ENCODE data around the gene PIK3R4.

PIK3R4 gene

GRCh38 chr3:130687327-130687726, 59.3 kb downstream of the PIK3R4 start:
- no peak for DNase-seq

GRCh38 chr3:130686833-130687232, 59.8 kb downstream of the PIK3R4 start:
- DNase-seq: no peak

- no peak for DNase-seq
Observed at GRCh38 chr3:130682131-130682530, 64.5 kb downstream of the PIK3R4 start.

GRCh38 chr3:130679218-130679617, 67.4 kb downstream of the PIK3R4 start:
- no peak for DNase-seq

GRCh38 chr3:130677343-130677742, 69.3 kb downstream of the PIK3R4 start:
- peak; percentile 83 for DNase-seq

GRCh38 chr3:130671545-130672312, 74.9 kb downstream of the PIK3R4 start:
- peak; percentile 51 for DNase-seq

- no peak for DNase-seq
Observed at GRCh38 chr3:130669740-130670139, 76.9 kb downstream of the PIK3R4 start.

- peak; percentile 17 for DNase-seq
Observed at GRCh38 chr3:130663092-130663491, 83.5 kb downstream of the PIK3R4 start.

GRCh38 chr3:130662501-130662996, 84.1 kb downstream of the PIK3R4 start:
- no peak for DNase-seq

GRCh38 chr3:130661140-130661891, 85.3 kb downstream of the PIK3R4 start:
- DNase-seq: no peak

GRCh38 chr3:130659911-130660310, 86.7 kb downstream of the PIK3R4 start:
- DNase-seq: no peak

GRCh38 chr3:130658678-130659077, 88.0 kb downstream of the PIK3R4 start:
- no peak for DNase-seq

- no peak for DNase-seq
Observed at GRCh38 chr3:130656627-130657026, 90.0 kb downstream of the PIK3R4 start.

GRCh38 chr3:130654921-130655320, 91.7 kb downstream of the PIK3R4 start:
- peak; percentile 54 for DNase-seq

GRCh38 chr3:130654091-130654490, 92.5 kb downstream of the PIK3R4 start:
- DNase-seq: no peak

- DNase-seq: no peak
Observed at GRCh38 chr3:130649061-130649654, 97.5 kb downstream of the PIK3R4 start.

- DNase-seq: no peak
Observed at GRCh38 chr3:130648293-130648692, 98.3 kb downstream of the PIK3R4 start.

GRCh38 chr3:130645261-130645660, 101.4 kb downstream of the PIK3R4 start:
- DNase-seq: no peak

GRCh38 chr3:130644628-130645253, 101.9 kb downstream of the PIK3R4 start:
- no peak for DNase-seq

GRCh38 chr3:130640027-130640426, 106.6 kb downstream of the PIK3R4 start:
- no peak for DNase-seq

- no peak for DNase-seq
Observed at GRCh38 chr3:130636480-130637234, 110.0 kb downstream of the PIK3R4 start.

- DNase-seq: no peak
Observed at GRCh38 chr3:130635978-130636377, 110.7 kb downstream of the PIK3R4 start.
